Measurements from ENCODE around the gene TMCO4.

The TMCO4 gene

GRCh38 chr1:19675797-19676196, 123.9 kb downstream of the TMCO4 start:
- no peak for TF ChIP-seq CTCF (conservative IDR thresholded peaks at IDR 0.05; ENCODE audit: low read depth, low read length)
- no peak for DNase-seq (ENCODE audit: low read depth)

DNA sequence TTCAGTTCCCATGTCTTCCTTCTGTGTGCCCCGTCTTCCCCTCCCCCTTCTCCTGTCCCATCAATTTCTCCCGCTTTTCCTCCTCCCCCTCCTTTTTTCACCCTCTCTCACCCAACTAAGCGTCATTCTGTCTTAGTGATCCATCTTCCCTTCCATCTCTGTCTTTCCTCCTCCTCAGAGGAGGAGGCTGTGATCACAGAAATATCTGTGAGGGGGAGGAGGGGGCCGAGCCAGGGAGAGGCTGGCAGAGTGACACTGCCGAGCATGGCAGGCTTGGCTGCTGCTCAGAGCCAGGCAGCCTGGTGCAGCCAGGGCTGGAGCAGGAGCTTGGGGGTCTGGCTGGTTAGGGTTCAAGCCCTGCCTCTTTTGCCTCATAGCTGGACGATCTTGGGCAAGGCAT, 127.5 kb downstream of the TMCO4 start:
- no peak for TF ChIP-seq CTCF (conservative IDR thresholded peaks at IDR 0.05; ENCODE audit: low read depth, low read length)
- no peak for DNase-seq (ENCODE audit: low read depth)
- H3K4me3 ChIP-seq (ENCODE audit: low read depth, low read length): no peak overlapping the region

More at GRCh38 chr1:19675797-19676196, 123.9 kb downstream of the TMCO4 start:
- H3K4me3 ChIP-seq (ENCODE audit: low read depth, low read length): no peak overlapping the region

- no peak for TF ChIP-seq CTCF (conservative IDR thresholded peaks at IDR 0.05; ENCODE audit: low read depth, low read length)
- H3K4me3 ChIP-seq (ENCODE audit: low read depth, low read length): no peak overlapping the region
- DNase-seq (ENCODE audit: low read depth): no peak
Measured at GRCh38 chr1:19670787-19671186, 128.9 kb downstream of the TMCO4 start.

- TF ChIP-seq CTCF (conservative IDR thresholded peaks at IDR 0.05; ENCODE audit: low read depth, low read length): no peak
- no peak overlapping the region for H3K4me3 ChIP-seq (ENCODE audit: low read depth, low read length)
- no peak for DNase-seq (ENCODE audit: low read depth)
Measured at GRCh38 chr1:19668888-19669287, 130.8 kb downstream of the TMCO4 start.

- no peak for TF ChIP-seq CTCF (conservative IDR thresholded peaks at IDR 0.05; ENCODE audit: low read depth, low read length)
- H3K4me3 ChIP-seq (ENCODE audit: low read depth, low read length): no peak overlapping the region
- DNase-seq (ENCODE audit: low read depth): no peak
Measured at GRCh38 chr1:19665496-19666465, 133.9 kb downstream of the TMCO4 start.

DNA sequence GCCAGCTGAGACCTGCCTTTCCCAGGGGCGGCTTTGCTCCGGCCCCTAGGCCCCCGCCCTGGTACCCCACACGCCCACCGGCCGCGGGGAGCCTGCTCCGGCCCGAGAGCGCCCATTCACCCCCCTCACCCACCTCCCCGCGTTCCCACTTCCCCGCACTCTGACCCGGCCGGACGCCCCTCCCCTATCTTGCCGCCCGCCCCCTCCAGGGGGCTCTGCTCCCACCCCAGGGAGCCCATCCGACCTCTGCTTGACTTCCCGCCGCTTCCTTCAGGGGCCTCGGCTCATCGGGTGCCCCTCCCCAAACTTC, 134.6 kb downstream of the TMCO4 start:
- H3K4me3 ChIP-seq (ENCODE audit: low read depth, low read length): no peak overlapping the region
- no peak for TF ChIP-seq CTCF (conservative IDR thresholded peaks at IDR 0.05; ENCODE audit: low read depth, low read length)

More for the DNA sequence above, 134.6 kb downstream of the TMCO4 start:
- DNase-seq (ENCODE audit: low read depth): no peak
